Lower leg skin (tissue), 3 donors: ENCODE data around the gene SLC25A28.

ENCODE experiments used
- CTCF ChIP-seq, 3 donors: fragments of 450-650 bp; IDR thresholded peaks; one replicate each; pipeline ENCODE4 v1.5.1; 2016; ENCODE audit warnings: antibody characterized with exemption in 3 of 3, mild to moderate bottlenecking in 3 of 3, moderate library complexity in 2 of 3
- POLR2A ChIP-seq, 2 donors: fragments of 450-650 bp; IDR thresholded peaks; one replicate each; pipeline ENCODE4 v1.6.1; 2016 to 2017; ENCODE audit warnings: antibody characterized with exemption in 2 of 2, mild to moderate bottlenecking in 1 of 2, moderate library complexity in 1 of 2

- TF ChIP-seq CTCF (IDR thresholded peaks at IDR 0.05) (no peak), POLR2A (IDR thresholded peaks at IDR 0.05) (no peak)
Observed at GRCh38 chr10:99612167-99612831, 7.9 kb downstream of the SLC25A28 start.
